Endometrium (tissue), 2 donors: ENCODE measurements around the gene SH3GL1.

Experiments used
- FAIRE-seq: peaks from 2 replicates; lab custom pipeline; 2012; peaks lifted over from hg19 to GRCh38; lab: Jason Lieb, UNC
- donor health status: control.
- donor health status: control.

Gene SH3GL1

DNA sequence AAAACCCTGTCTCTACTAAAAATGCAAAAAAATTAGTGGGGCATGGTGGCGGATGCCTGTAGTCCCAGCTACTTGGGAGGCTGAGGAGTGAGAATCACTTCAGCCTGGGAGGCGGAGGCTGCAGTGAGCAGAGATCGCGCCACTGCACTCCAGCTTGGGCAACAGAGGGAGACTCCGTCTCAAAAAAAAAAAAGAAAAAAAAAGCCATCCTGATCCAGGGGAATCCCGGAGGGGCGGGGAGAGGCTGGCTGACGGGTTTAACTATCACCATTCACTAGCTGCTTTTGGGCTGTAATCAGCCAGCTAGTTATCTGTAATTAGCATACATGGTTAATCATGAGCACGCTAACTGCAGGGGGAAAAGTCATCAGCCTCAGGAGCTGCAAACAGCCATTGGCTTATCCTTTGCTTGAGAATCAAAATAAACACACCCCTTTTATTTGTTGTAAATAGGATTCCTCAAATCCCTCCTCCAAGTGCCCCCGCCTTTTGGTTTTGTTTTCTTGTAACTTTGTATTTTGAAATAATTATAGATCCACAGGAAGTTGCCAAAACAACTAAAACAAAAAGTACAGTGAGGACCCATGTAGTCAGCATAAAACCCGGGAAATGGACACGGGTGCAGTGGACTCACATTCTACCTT, 86.4 kb downstream of the SH3GL1 start:
- peak; percentile 60 for FAIRE-seq
